Brain microvascular endothelial cell (primary cell): ENCODE measurements around the gene SPRED2.
A peak's percentile ranks its signal among the peaks of the same experiment; 100 is the strongest.

Experiments used
- DNase-seq: peaks from one replicate; pipeline ENCODE4 v3.0.0-alpha.2; 2020
- H3K27ac ChIP-seq: fragments of 250-450 bp; sonication (Bioruptor Pico); 2 replicates; pipeline ENCODE4 v1.5.1; 2020; ENCODE audit warnings: mild to moderate bottlenecking, moderate library complexity
- H3K27me3 ChIP-seq: fragments of 250-450 bp; sonication (Bioruptor Pico); replicated peaks from 2 replicates; pipeline ENCODE4 v1.5.1; 2020; ENCODE audit warnings: mild to moderate bottlenecking
- H3K36me3 ChIP-seq: fragments of 250-450 bp; sonication (Bioruptor Pico); replicated peaks from 2 replicates; pipeline ENCODE4 v1.5.1; 2020; ENCODE audit warnings: mild to moderate bottlenecking
- H3K4me3 ChIP-seq: 2 replicates; pipeline ENCODE4 v1.5.1; 2011; ENCODE audit warnings: low read depth, mild to moderate bottlenecking, control low read depth, low read length, moderate library complexity
- CTCF ChIP-seq: IDR thresholded peaks from 2 replicates; pipeline ENCODE4 v1.5.1; 2011; ENCODE audit warnings: low read depth, mild to moderate bottlenecking, moderate library complexity, low read length, control low read depth, inconsistent platforms; ENCODE audit errors: missing control alignments
- in situ Hi-C: cut with HindIII; loops from 2 replicates; pipeline ENCODE4 v1.10.0; 2017; ENCODE audit warnings: low sequenced_read_pairs, low pct_ligation_motif_present

SPRED2 gene

GRCh38 chr2:65370387-65371073 is 61.9 kb downstream of the SPRED2 start:
- no peaks in the 10 kb centered on the region for H3K36me3 ChIP-seq
- in situ Hi-C loops = no loop called here
- DNase-seq = no peak
- H3K4me3 ChIP-seq = no peak overlapping the region
- no peaks in the 10 kb centered on the region for H3K27me3 ChIP-seq
- no peak overlapping the region for H3K27ac ChIP-seq
- TF ChIP-seq CTCF = no peak

- no peak for DNase-seq
- TF ChIP-seq CTCF = no peak
- Histone ChIP-seq H3K4me3 (no peak overlapping the region), H3K36me3 (no peaks in the 10 kb centered on the region), H3K27ac (no peak overlapping the region), H3K27me3 (no peaks in the 10 kb centered on the region)
- in situ Hi-C loops = no loop called here
These were observed 62.4 kb downstream of the SPRED2 start for GRCh38 chr2:65369980-65370379.

GRCh38 chr2:65369574-65369973 is 62.8 kb downstream of the SPRED2 start:
- Histone ChIP-seq H3K27me3 (no peaks in the 10 kb centered on the region), H3K4me3 (no peak overlapping the region), H3K36me3 (no peaks in the 10 kb centered on the region), H3K27ac (no peak overlapping the region)
- in situ Hi-C loops = no loop called here
- no peak for DNase-seq
- no peak for TF ChIP-seq CTCF

GRCh38 chr2:65368468-65368867 is 63.9 kb downstream of the SPRED2 start:
- no peak for DNase-seq
- Histone ChIP-seq H3K27ac (no peak overlapping the region), H3K27me3 (no peaks in the 10 kb centered on the region), H3K36me3 (no peaks in the 10 kb centered on the region), H3K4me3 (no peak overlapping the region)
- no peak for TF ChIP-seq CTCF
- in situ Hi-C loops = no loop called here

GRCh38 chr2:65367524-65367923 is 64.9 kb downstream of the SPRED2 start:
- H3K27ac ChIP-seq = peak overlapping the region; percentile 93
- H3K36me3 ChIP-seq = no peaks in the 10 kb centered on the region
- TF ChIP-seq CTCF = no peak
- in situ Hi-C loops = no loop called here
- H3K4me3 ChIP-seq = no peak overlapping the region
- DNase-seq = peak; percentile 92
- no peaks in the 10 kb centered on the region for H3K27me3 ChIP-seq

GRCh38 chr2:65366595-65367125 is 65.7 kb downstream of the SPRED2 start:
- Histone ChIP-seq H3K27me3 (no peaks in the 10 kb centered on the region), H3K36me3 (no peaks in the 10 kb centered on the region), H3K4me3 (peak overlapping the region; percentile 45), H3K27ac (peak overlapping the region; percentile 93)
- in situ Hi-C loops = no loop called here
- peak; percentile 98 for DNase-seq
- TF ChIP-seq CTCF = no peak
